Ascending aorta (tissue), 2 donors: ENCODE results near the gene ABHD12. TPM values are rescaled to one million over a fixed set of nuclear protein-coding genes. Genes with fewer than 3 reads are reported as not detected.

Experiments
- DNase-seq, 2 donors: peaks; one replicate each; pipeline ENCODE4 v3.0.0-alpha.2; 2019; ENCODE audit warnings: low spot score in 2 of 2
- H3K27ac ChIP-seq, 2 donors: fragments of 200-600 bp; sonication (generic); one replicate each; pipeline ENCODE4 v1.5.1; 2016 to 2017; ENCODE audit warnings: mild to moderate bottlenecking in 1 of 2
- H3K27me3 ChIP-seq: fragments of 200-600 bp; sonication (generic); one replicate; pipeline ENCODE4 v1.5.1; 2017
- H3K36me3 ChIP-seq, 2 donors: fragments of 200-600 bp; sonication (generic); one replicate each; pipeline ENCODE4 v1.5.1; 2016
- H3K4me1 ChIP-seq, 2 donors: fragments of 200-600 bp; sonication (generic); one replicate each; pipeline ENCODE4 v1.5.1; 2016 to 2017; ENCODE audit warnings: mild to moderate bottlenecking in 1 of 2
- H3K4me3 ChIP-seq, 2 donors: fragments of 200-600 bp; sonication (generic); one replicate each; pipeline ENCODE4 v1.5.1; 2016 to 2017; ENCODE audit warnings: mild to moderate bottlenecking in 1 of 2
- H3K9me3 ChIP-seq, 2 donors: fragments of 200-600 bp; sonication (generic); one replicate each; pipeline ENCODE4 v1.5.1; 2016
- CTCF ChIP-seq, 3 experiments: fragments of 200-600 bp in 2 of 3; fragments of 450-650 bp in 1 of 3; sonication (generic) in 2 of 3; IDR thresholded peaks; one replicate each; pipeline ENCODE4 v1.5.1; 2016 to 2019; ENCODE audit warnings: antibody characterized with exemption in 3 of 3, mild to moderate bottlenecking in 1 of 3, moderate library complexity in 1 of 3
- intact Hi-C: fragments of 100-400 bp; cut with DNase I; formaldehyde crosslinking; loops from one replicate; pipeline ENCODE4 v1.15.1; 2023
- total RNA-seq: library from RNA; depleted of rRNA; stranded (reverse); fragments of >200 nt; gene quantifications from one replicate; pipeline ENCODE4 v1.1.0, GENCODE V29; 2016

ABHD12 gene
- total RNA-seq, 1 donor from 2014 or later: 24.3 TPM

GRCh38 chr20:25328954-25329498 is 61.6 kb downstream of the ABHD12 start:
- H3K27ac ChIP-seq: no peak overlapping the region
- DNase-seq: no peak
- TF ChIP-seq CTCF (IDR thresholded peaks at IDR 0.05): no peak
- H3K36me3 ChIP-seq: no peaks in the 10 kb centered on the region
- no peaks in the 10 kb centered on the region for H3K4me1 ChIP-seq
- H3K4me3 ChIP-seq: no peak overlapping the region
- no peaks in the 10 kb centered on the region for H3K9me3 ChIP-seq
- intact Hi-C loops: no loop called here
- no peaks in the 10 kb centered on the region for H3K27me3 ChIP-seq

GRCh38 chr20:25327521-25328235 is 63.0 kb downstream of the ABHD12 start:
- H3K9me3 ChIP-seq: no peaks in the 10 kb centered on the region
- intact Hi-C loops: no loop called here

GRCh38 chr20:25325997-25326396 is 64.6 kb downstream of the ABHD12 start:
- no peak for DNase-seq
- intact Hi-C loops: no loop called here
- H3K27me3 ChIP-seq: no peaks in the 10 kb centered on the region
- peaks cover 4 to 8% of the 10 kb centered on the region in 2 donors for H3K36me3 ChIP-seq
- no peaks in the 10 kb centered on the region for H3K9me3 ChIP-seq
- no peak for TF ChIP-seq CTCF (IDR thresholded peaks at IDR 0.05)
- no peak overlapping the region for H3K4me3 ChIP-seq
- H3K27ac ChIP-seq: no peak overlapping the region
- H3K4me1 ChIP-seq: no peaks in the 10 kb centered on the region

More at GRCh38 chr20:25327521-25328235, 63.0 kb downstream of the ABHD12 start:
- H3K36me3 ChIP-seq: peaks cover 0 to 4% of the 10 kb centered on the region in 2 donors
- no peak overlapping the region for H3K4me3 ChIP-seq
- no peak for TF ChIP-seq CTCF (IDR thresholded peaks at IDR 0.05)
- no peak for DNase-seq
- H3K27ac ChIP-seq: no peak overlapping the region
- H3K27me3 ChIP-seq: no peaks in the 10 kb centered on the region
- no peaks in the 10 kb centered on the region for H3K4me1 ChIP-seq

GRCh38 chr20:25325073-25325472 is 65.6 kb downstream of the ABHD12 start:
- Histone ChIP-seq H3K27me3 (no peaks in the 10 kb centered on the region), H3K27ac (no peak overlapping the region), H3K36me3 (peaks cover 4 to 8% of the 10 kb centered on the region in 2 donors), H3K9me3 (no peaks in the 10 kb centered on the region), H3K4me3 (no peak overlapping the region), H3K4me1 (no peaks in the 10 kb centered on the region)
- peak in 1 of 2 donors; percentile 25 for DNase-seq
- intact Hi-C loops: no loop called here
- no peak for TF ChIP-seq CTCF (IDR thresholded peaks at IDR 0.05)

GRCh38 chr20:25324412-25324811 is 66.2 kb downstream of the ABHD12 start:
- Histone ChIP-seq H3K4me3 (no peak overlapping the region), H3K27ac (no peak overlapping the region), H3K4me1 (no peaks in the 10 kb centered on the region), H3K9me3 (no peaks in the 10 kb centered on the region), H3K36me3 (peaks cover 4 to 8% of the 10 kb centered on the region in 2 donors), H3K27me3 (no peaks in the 10 kb centered on the region)
- intact Hi-C loops: no loop called here
- DNase-seq: peak; percentile 61 to 76
- TF ChIP-seq CTCF (IDR thresholded peaks at IDR 0.05): no peak
